A549 (cell line): Measurements from ENCODE around the gene KIF1B. TPM values are rescaled to one million over a fixed set of nuclear protein-coding genes. Genes with fewer than 3 reads are reported as not detected.
A peak's percentile ranks its signal among the peaks of the same experiment; 100 is the strongest.

ENCODE experiments used
- ATAC-seq, 2 experiments: fragments of 200-7000 bp in 1 of 2; fragments of >200 bp in 1 of 2; cut with Nextera tagmentation in 1 of 2; cut with Tn5 transposase in 1 of 2; 3 replicates each; pipeline versions ENCODE4 v1.8.0 to v1.9.1; 2018 to 2020; ENCODE audit warnings: mild to moderate bottlenecking in 1 of 2, moderate library complexity in 1 of 2
- CTCF ChIA-PET: fragments of 300-600 bp; sonication (Branson Sonifier 250); formaldehyde crosslinking; extraction: SDS; loops from one replicate; lab custom pipeline; 2021; ENCODE audit warnings: antibody characterized with exemption, inconsistent platforms; lab: Yijun Ruan, JAX
- POLR2A ChIA-PET: fragments of 350-600 bp; formaldehyde crosslinking; extraction: SDS; loops from one replicate; lab custom pipeline; 2021; ENCODE audit warnings: antibody characterized with exemption, inconsistent platforms; lab: Yijun Ruan, JAX
- DNase-seq, 2 experiments: peaks; one replicate each; pipeline versions ENCODE4 v3.0.0 to v3.0.0-alpha.2; 2011 to 2016; ENCODE audit warnings: low read depth in 1 of 2, low spot score in 1 of 2
- FAIRE-seq: peaks from 2 replicates; lab custom pipeline; 2011; peaks lifted over from hg19 to GRCh38; lab: Jason Lieb, UNC
- H3K27ac ChIP-seq, 2 experiments: fragments of >200 bp; sonication (Bioruptor Twin); formaldehyde crosslinking; 3 replicates each; pipeline ENCODE4 v1.5.1; 2016 to 2017
- H3K4me1 ChIP-seq: fragments of >200 bp; sonication (Bioruptor Twin); formaldehyde crosslinking; 3 replicates; pipeline ENCODE4 v1.6.1; 2016
- H3K4me2 ChIP-seq: fragments of >200 bp; sonication (Bioruptor Twin); formaldehyde crosslinking; 3 replicates; pipeline ENCODE4 v1.6.1; 2016
- H3K4me3 ChIP-seq: fragments of >200 bp; sonication (Bioruptor Twin); formaldehyde crosslinking; 3 replicates; pipeline ENCODE4 v1.5.1; 2016
- H3K9me3 ChIP-seq: fragments of >200 bp; sonication (Bioruptor Twin); formaldehyde crosslinking; 3 replicates; pipeline ENCODE4 v1.6.1; 2016
- BCL3 ChIP-seq: fragments of >200 bp; sonication (Bioruptor Twin); formaldehyde crosslinking; IDR thresholded peaks from 3 replicates; pipeline ENCODE4 v1.6.1; 2016
- CBX8 ChIP-seq: fragments of 200-600 bp; sonication (generic); IDR thresholded peaks from 2 replicates; pipeline ENCODE4 v1.6.1; 2016
- CTCF ChIP-seq: fragments of >200 bp; sonication (Bioruptor Twin); formaldehyde crosslinking; IDR thresholded peaks from 3 replicates; pipeline ENCODE4 v1.5.1; 2016
- ESRRA ChIP-seq: fragments of 150-350 bp; IDR thresholded peaks from 2 replicates; pipeline ENCODE4 v1.6.1; 2014; ENCODE audit warnings: mild to moderate bottlenecking, low read length, borderline replicate concordance
- FOSB ChIP-seq: fragments of 250-450 bp; sonication (Bioruptor Pico); IDR thresholded peaks from 2 replicates; pipeline ENCODE4 v1.5.0; 2020; ENCODE audit warnings: mild to moderate bottlenecking, moderate library complexity
- FOSL2 ChIP-seq, 2 experiments: fragments of 450-650 bp in 1 of 2; fragments of >200 bp in 1 of 2; sonication (Bioruptor Twin) in 1 of 2; formaldehyde crosslinking; IDR thresholded peaks; 2 replicates each; pipeline versions ENCODE4 v1.5.0 to v1.6.1; 2016 to 2020; ENCODE audit warnings: mild to moderate bottlenecking in 1 of 2, moderate library complexity in 1 of 2
- FOXS1 ChIP-seq: fragments of 250-450 bp; sonication (Bioruptor Pico); IDR thresholded peaks from 2 replicates; pipeline ENCODE4 v1.5.0; 2020; ENCODE audit warnings: mild to moderate bottlenecking, moderate library complexity
- GATA3 ChIP-seq: IDR thresholded peaks from 2 replicates; pipeline ENCODE4 v1.6.1; 2012; ENCODE audit warnings: borderline replicate concordance
- HDAC2 ChIP-seq: fragments of 200-600 bp; sonication (generic); IDR thresholded peaks from 2 replicates; pipeline ENCODE4 v1.6.1; 2016
- JUN ChIP-seq, 2 experiments: fragments of >200 bp; sonication (Bioruptor Twin); formaldehyde crosslinking; IDR thresholded peaks; 2 replicates in 1 of 2; 3 replicates in 1 of 2; pipeline ENCODE4 v1.6.1; 2016 to 2017
- MAX ChIP-seq: IDR thresholded peaks from 2 replicates; pipeline ENCODE4 v1.6.1; 2012
- MAZ ChIP-seq: fragments of 150-350 bp; IDR thresholded peaks from 2 replicates; pipeline ENCODE4 v1.6.1; 2014; ENCODE audit warnings: antibody characterized with exemption, low read depth, low read length, borderline replicate concordance
- NFE2L2 ChIP-seq: fragments of 150-350 bp; conservative IDR thresholded peaks from 2 replicates; pipeline ENCODE4 v1.6.1; 2014; ENCODE audit warnings: low read length
- PBX3 ChIP-seq: IDR thresholded peaks from 2 replicates; pipeline ENCODE4 v1.6.1; 2012
- PHF8 ChIP-seq: fragments of 200-600 bp; sonication (generic); IDR thresholded peaks from 2 replicates; pipeline ENCODE4 v1.6.1; 2016; ENCODE audit warnings: low read depth, mild to moderate bottlenecking, antibody characterized with exemption, moderate library complexity, borderline replicate concordance
- POLR2A ChIP-seq: IDR thresholded peaks from 2 replicates; pipeline ENCODE4 v1.6.1; 2012; ENCODE audit warnings: mild to moderate bottlenecking, low read length
- RAD21 ChIP-seq, 2 experiments: fragments of >200 bp in 1 of 2; sonication (Bioruptor Twin) in 1 of 2; formaldehyde crosslinking in 1 of 2; IDR thresholded peaks in 1 of 2; conservative IDR thresholded peaks in 1 of 2; 2 replicates in 1 of 2; 3 replicates in 1 of 2; pipeline ENCODE4 v1.6.1; 2012 to 2018; ENCODE audit warnings: inconsistent platforms in 1 of 2
- RFX5 ChIP-seq: fragments of 450-650 bp; IDR thresholded peaks from 2 replicates; pipeline ENCODE4 v1.7.1; 2014; ENCODE audit warnings: antibody characterized with exemption, mild to moderate bottlenecking, moderate library complexity
- RNF2 ChIP-seq: fragments of 200-600 bp; sonication (generic); IDR thresholded peaks from 2 replicates; pipeline ENCODE4 v1.6.1; 2016; ENCODE audit warnings: low read depth, mild to moderate bottlenecking, antibody characterized with exemption, moderate library complexity, borderline replicate concordance
- SMC3 ChIP-seq: fragments of >200 bp; sonication (Bioruptor Twin); formaldehyde crosslinking; IDR thresholded peaks from 3 replicates; pipeline ENCODE4 v1.6.1; 2018; ENCODE audit warnings: inconsistent platforms
- SREBF2 ChIP-seq: fragments of 450-650 bp; IDR thresholded peaks from 2 replicates; pipeline ENCODE4 v1.6.1; 2014; ENCODE audit warnings: mild to moderate bottlenecking, moderate library complexity
- TFCP2L1 ChIP-seq: fragments of 250-450 bp; sonication (Bioruptor Pico); IDR thresholded peaks from 2 replicates; pipeline ENCODE4 v1.5.0; 2021; ENCODE audit warnings: mild to moderate bottlenecking
- TP53 ChIP-seq: fragments of 250-450 bp; sonication (Bioruptor Pico); IDR thresholded peaks from 2 replicates; pipeline ENCODE4 v1.5.0; 2021; ENCODE audit warnings: mild to moderate bottlenecking, moderate library complexity
- WGBS: methylation state at CpG from one replicate; pipeline ENCODE4 v1.1.6; 2017; ENCODE audit errors: missing lambda C conversion rate; 5-methylcytosine and 5-hydroxymethylcytosine counted together
- polyA minus RNA-seq: library from RNA; depleted of rRNA, polyadenylated mRNA; stranded (reverse); fragments of >200 nt; gene quantifications from 2 replicates; pipeline ENCODE4 v1.2.3, GENCODE V29; 2011; rRNA and poly(A)+ RNA removed
- polyA plus RNA-seq, 4 experiments: library from polyadenylated mRNA; depleted of rRNA in 3 of 4; stranded (reverse); fragments of >200 nt; fragmentation: RNase III in 1 of 4; extraction: RNeasy Plus Mini Kit Qiagen cat#74134 plus additional on column Dnase treatment in 1 of 4; gene quantifications; 2 replicates in 3 of 4; 3 replicates in 1 of 4; pipeline ENCODE4 v1.2.3, GENCODE V29; 2011 to 2017

Gene KIF1B
- 18.3 and 22.8 TPM in 2 replicates for polyA plus RNA-seq (2011; rRNA removed)
- 5.0 and 6.8 TPM in 2 replicates for polyA plus RNA-seq (2012; cell fraction: cytosol; rRNA removed)
- polyA plus RNA-seq (2012; cell fraction: nucleus; rRNA removed) = 4.5 and 7.6 TPM in 2 replicates
- polyA plus RNA-seq (2017; fragmentation: RNase III; extraction: RNeasy Plus Mini Kit Qiagen cat#74134 plus additional on column Dnase treatment) = 9.3 to 10.9 TPM (median 9.8 TPM) in 3 replicates
- polyA minus RNA-seq = 25.4 and 27.4 TPM in 2 replicates

- peak within 1 kb of the TSS; percentile 98 for H3K4me3 ChIP-seq
- 0% methylated on average over 22 of the region's 107 CpGs for WGBS
- TF ChIP-seq RFX5 (0 out of 2 replicates have a peak, but pooled peaks have one; percentile 19), HDAC2 (no peak), CBX8 (no peak), PHF8 (peak; percentile 70; the same call in 1 of the 2 replicates), MAX (peak; percentile 13; the same call in 1 of the 2 replicates), ESRRA (0 out of 2 replicates have a peak, but pooled peaks have one; percentile 27), JUN (IDR thresholded peaks at IDR 0.05) (peak in 1 of 2 experiments; percentile 65; a peak in 2 of 5 replicates), RAD21 (conservative IDR thresholded peaks at IDR 0.05 in 1 of 2, IDR thresholded peaks at IDR 0.05 in 1 of 2) (peak; percentile 33 to 70; a peak in 4 of 5 replicates), PBX3 (peak; percentile 97), TP53 (no peak), FOXS1 (CRISPR knock-in tag) (no peak), GATA3 (no peak), BCL3 (peak; percentile 43; the same call in 1 of the 3 replicates), POLR2A (peak; percentile 79), CTCF (peak; percentile 84), TFCP2L1 (CRISPR knock-in tag) (no peak), MAZ (0 out of 2 replicates have a peak, but pooled peaks have one; percentile 4), SMC3 (peak; percentile 71)
- ATAC-seq (peak; percentile 94 to 97), FAIRE-seq (no peak), DNase-seq (peak; percentile 96)
- ChIA-PET POLR2A (interaction anchor here (0.6 kb wide), 4 partner anchors 14 to 377 kb away, joined by 3 to 5 read pairs (median 4); no protein-coding TSS in a partner anchor), CTCF (interaction anchor here (0.6 to 2.7 kb wide), 48 partner anchors 10 to 267 kb away, joined by 3 to 34 read pairs (median 4); partner anchors contain the start of genes CENPS, LZIC and NMNAT1)
- no peaks in the 10 kb centered on the region for H3K9me3 ChIP-seq
- H3K4me2 ChIP-seq = peak within 1 kb of the TSS; percentile 96
- peak within 1 kb of the TSS; percentile 91 to 95 for H3K27ac ChIP-seq
- H3K4me1 ChIP-seq = peaks cover 17% of the 10 kb centered on the region; the same call in 2 of the 3 replicates
Observed at GRCh38 chr1:10209905-10210810, at the start of gene KIF1B. Gene KIF1B (plus strand): TSS chr1:10210570. CDS start chr1:10232329, 21,759 bp downstream.

- TF ChIP-seq SREBF2 (no peak), PBX3 (no peak), FOSB (CRISPR knock-in tag) (no peak), FOSL2 (IDR thresholded peaks at IDR 0.05) (no peak), FOSL2 (CRISPR knock-in tag; IDR thresholded peaks at IDR 0.05) (no peak), NFE2L2 (no peak), CTCF (no peak), RFX5 (no peak), RNF2 (no peak)
- Histone ChIP-seq H3K27ac (no peak overlapping the region), H3K4me1 (no peaks in the 10 kb centered on the region), H3K4me3 (no peak overlapping the region), H3K4me2 (no peak overlapping the region), H3K9me3 (no peaks in the 10 kb centered on the region)
- FAIRE-seq = no peak
- 85% methylated on average over 12 of the region's 12 CpGs for WGBS
- no peak for DNase-seq
- POLR2A ChIA-PET = no interaction called here
- CTCF ChIA-PET = no interaction called here
- no peak for ATAC-seq
Observed at GRCh38 chr1:10160907-10161490, 49.4 kb upstream of the KIF1B start.
